Effector CD4-positive, alpha-beta T cell (primary cell): ENCODE results near the gene DOK1.
A peak's percentile ranks its signal among the peaks of the same experiment; 100 is the strongest.
"Not testable (repeated sequence)": the region's sequence is repeated elsewhere in the genome, so short reads cannot be mapped to it uniquely, and the experiment has no call there.

Experiments
- DNase-seq: peaks from one replicate; pipeline ENCODE4 v3.0.0-alpha.2; 2020

The DOK1 gene

DNA sequence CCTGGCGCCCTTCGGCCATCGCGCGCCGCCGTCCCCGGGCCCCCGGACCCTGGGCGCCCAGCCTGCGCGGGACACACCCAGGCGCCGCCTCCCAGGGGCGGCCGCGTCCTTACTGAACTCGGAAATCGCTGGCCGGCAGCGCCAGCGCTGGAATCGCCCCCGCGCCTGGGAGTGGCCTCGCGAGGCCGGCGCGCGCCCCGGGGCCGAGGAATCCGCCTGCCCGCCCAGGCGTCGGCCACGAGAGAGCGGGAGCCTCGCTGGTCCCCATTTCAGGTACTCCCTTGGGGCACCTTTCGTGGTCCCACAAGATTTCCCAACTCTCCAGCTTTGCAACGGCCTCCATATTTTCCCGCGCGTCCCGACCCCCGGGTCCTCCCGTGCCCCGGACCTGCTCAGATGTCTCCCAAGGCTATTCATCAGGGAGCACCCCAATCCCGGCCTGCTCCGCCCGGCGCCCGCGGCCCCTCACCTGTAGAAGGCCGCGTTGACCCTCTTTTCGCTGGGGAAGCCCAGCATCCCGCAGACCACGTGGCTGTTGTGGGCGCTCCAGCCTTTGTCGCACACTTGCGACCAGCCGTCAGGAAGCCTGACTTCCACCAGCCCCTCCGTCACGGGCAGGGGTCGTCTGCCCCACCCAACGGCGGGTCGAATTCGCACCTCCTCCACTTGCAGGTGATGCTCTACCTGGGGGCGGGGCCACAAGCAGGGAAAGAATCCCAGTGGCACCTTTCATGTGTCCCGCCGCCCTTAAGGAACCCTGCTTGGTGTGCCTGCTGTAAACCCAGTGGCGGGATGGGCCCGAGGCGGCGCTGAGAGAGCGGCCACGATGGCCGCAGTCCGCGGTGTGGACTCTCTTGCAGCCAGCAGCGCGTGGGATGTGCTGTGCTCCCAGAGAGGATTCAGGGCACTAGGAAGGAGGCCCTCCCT, 5.4 kb upstream of the DOK1 start:
- no peak for DNase-seq

- no peak for DNase-seq
These were observed 4.3 kb upstream of the DOK1 start for GRCh38 chr2:74550231-74550630.

DNA sequence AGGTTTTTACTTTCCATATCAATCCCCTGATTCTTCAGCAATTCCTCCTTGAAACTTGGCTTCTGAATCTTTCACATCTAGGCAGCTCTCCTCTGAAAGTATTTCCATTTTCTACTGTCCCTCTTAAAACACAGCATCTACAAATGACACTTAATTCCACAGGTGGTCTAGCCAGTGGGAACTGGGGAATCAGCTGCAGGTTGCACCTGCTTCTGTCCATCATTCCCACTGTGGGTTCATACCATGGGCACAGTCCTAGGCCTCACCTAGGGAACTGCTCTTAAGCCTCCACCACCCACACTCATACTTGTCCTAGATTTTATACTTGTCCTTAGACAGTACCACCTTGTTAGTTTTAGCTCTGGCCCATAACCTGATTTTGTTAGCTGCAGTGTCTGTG, 3.0 kb upstream of the DOK1 start:
- no peak for DNase-seq

- DNase-seq: no peak
These were observed 2.3 kb upstream of the DOK1 start for GRCh38 chr2:74551942-74552913.

- DNase-seq: no peak
These were observed 1.4 kb upstream of the DOK1 start for GRCh38 chr2:74552914-74553811.

GRCh38 chr2:74554820-74555531, 456 bp downstream of the DOK1 start:
- peak; percentile 24 for DNase-seq

- no peak for DNase-seq
These were observed 1.1 kb downstream of the DOK1 start for GRCh38 chr2:74555610-74556103.

DNA sequence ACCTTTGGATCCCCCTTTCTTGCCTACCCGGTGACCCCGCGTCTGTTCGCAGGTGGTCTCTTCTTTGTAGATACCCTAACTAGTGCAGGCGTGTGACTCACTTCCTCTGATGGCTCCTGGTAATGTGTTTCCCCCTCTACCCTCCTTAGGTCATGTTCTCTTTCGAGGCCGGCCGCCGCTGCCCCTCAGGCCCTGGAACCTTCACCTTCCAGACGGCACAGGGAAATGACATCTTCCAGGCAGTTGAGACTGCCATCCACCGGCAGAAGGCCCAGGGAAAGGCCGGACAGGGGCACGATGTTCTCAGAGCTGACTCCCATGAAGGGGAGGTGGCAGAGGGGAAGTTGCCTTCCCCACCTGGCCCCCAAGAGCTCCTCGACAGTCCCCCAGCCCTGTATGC, 1.6 kb downstream of the DOK1 start:
- DNase-seq: no peak

GRCh38 chr2:74556831-74557370, 2.4 kb downstream of the DOK1 start:
- no peak for DNase-seq

DNA sequence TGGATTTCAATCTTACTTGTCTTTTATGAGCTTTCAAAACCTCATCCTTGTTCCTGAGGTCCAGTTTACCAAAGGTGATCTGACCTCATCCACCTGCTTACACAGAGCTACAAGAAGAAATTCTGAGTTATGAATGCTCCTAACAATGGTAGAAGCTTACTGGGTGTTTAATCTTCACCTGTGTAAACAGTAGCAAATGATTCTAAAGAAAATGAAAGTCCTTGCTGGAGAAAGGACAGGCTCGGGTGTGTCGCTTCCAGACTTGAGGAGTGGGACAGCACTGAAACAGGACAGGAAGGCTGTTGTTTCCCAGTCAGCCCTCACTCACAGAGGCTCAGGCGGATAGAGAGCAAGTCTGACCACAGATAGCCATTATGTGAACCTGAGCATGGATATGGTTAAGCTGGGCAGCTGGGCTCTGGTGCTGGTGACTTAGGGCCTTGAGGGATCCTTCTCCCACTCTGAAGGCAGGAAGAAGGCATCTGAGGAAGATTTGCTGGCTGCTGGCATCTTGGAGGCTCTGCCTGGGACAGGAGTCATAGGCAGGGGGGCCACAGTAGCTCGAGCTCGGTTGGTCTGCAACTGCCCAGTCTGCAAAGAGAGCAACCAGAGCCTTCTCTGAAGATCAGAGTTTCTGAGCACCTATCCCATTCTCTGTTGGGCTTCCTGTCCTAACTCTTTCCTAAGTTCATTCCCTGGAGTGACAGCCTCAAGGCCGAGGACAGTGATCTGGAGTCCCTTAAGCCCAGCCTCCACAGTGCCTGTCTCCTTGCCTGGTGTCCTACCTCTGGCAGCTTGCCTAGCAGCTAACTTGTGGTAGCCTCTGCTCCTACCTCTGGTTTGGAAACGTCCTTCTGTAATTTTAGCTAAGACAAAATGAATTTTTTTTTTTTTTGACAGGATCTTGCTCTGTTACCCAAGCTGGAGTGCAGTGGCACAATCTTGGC, 4.0 kb downstream of the DOK1 start:
- no peak for DNase-seq

DNA sequence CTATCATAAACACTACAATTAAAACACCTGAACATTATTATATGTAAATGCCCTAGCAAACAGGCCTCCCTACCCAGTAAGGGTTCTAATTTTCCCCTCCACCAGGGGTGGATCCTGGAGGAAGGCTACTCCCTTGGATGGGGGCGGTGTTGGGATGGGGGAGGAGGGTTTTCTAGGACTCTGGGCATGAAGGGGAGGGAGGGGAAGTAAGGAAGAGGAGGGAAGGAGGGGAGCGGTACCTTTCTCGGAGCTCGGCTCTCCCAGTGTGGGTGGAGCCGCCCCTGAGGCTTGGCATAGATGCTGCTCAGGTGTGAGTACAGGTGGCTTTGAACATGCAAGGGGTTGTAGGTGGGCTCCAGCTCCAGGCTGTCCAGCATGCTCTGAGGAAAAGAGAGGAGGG, 5.4 kb downstream of the DOK1 start:
- no peak for DNase-seq

DNA sequence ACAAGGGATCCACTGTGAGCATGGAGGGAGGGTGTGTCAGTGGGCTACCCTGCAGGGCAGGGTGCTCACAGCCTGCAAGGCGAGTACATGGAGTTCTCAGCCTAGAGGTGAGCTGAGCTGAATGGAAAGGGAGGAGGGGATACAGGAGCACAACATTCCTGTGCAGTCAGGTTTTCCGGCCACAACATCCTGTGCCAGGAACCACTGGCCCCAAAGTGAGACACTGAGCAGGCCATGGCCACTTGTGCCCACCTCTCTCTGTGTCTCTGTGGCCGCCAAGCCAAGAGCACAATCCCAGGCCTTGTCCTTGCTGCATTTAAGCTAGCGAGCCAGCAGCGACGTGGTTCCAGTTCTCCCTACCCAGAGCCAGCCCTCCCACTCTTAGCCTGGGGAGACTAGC, 6.1 kb downstream of the DOK1 start:
- no peak for DNase-seq

- DNase-seq: not testable (repeated sequence)
These were observed 6.5 kb downstream of the DOK1 start for GRCh38 chr2:74561022-74561421.

DNA sequence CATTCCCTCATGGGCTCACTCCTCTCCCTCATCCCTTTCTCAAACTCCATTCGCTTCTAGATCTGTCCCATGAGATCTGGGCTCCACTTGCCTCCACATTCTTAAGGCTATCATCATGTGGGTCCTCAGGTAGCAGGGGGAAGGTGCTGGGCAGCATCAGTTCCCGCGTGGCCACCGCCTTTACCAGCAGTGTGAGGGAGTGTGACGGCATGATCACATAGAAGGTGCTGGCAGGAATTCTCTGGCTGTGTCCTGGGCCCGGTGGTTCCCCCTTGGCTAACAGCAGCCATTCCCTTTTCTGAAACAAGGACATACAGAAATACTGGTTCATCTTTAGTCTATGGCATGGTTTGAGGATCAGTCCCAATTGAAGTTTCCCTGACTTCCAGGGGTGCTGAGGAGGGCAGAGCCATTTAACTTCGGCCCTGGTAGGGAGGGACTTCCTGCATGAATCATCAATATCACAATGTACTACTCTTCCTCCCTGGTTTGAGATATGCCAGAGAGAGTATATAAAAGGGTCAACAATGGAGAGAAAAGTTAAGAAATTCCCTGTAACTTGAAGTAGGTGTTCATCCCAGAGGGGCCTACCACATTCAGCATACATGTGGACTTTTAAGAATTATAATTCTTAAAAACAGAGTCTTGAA, 7.7 kb downstream of the DOK1 start:
- DNase-seq: no peak

DNA sequence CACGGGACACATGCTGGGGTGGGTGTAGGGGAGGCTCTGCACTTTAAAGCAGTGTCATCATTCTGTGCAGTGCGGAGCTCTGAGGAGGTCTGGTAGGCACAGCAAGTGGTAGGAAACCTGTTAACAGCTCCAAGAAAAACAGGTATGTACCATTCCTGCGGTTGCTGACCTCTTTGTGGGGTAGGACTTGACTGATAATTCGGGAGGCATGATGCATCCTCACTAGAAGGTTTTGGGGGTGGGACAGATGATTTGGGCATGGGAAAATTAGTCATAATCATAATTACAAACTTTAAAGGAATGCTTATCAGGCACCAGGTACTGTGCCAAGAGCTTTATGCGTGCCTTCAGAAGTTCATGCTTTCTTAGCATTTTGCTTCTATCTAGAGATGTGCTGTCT, 9.7 kb downstream of the DOK1 start:
- DNase-seq: no peak

DNA sequence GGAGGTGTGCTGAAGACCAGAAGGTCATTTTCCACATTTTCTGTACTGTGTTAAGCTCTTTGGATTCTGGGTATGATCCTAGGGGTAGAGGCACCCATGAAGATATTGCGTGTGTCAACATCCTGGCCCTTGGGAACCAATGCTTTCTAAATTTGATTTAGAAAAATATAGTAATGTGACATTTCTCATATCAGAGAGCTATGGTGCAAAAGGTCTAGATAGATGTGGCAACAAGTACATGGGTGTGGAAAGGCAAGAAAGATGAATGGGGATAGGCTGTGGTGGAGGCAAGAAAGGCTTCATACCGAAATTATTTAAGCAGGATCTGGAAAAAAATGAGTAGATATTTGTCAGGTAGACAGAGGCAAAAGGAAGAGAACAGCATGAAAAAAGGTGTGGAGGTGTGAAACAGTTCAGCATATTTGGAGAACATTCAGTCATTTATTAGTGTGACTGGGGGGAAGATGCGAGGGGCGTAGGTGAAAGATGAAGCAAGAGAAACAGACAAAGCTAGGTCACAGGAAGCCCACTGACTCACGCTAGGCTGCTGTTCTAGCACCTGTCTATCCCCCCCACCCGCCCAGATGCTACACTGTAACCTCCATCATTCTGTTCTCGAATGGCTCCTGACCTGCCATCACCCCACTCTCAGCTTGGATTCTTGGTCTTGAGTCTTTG, 11.7 kb downstream of the DOK1 start:
- no peak for DNase-seq

GRCh38 chr2:74566754-74567085, 12.2 kb downstream of the DOK1 start:
- DNase-seq: no peak

DNA sequence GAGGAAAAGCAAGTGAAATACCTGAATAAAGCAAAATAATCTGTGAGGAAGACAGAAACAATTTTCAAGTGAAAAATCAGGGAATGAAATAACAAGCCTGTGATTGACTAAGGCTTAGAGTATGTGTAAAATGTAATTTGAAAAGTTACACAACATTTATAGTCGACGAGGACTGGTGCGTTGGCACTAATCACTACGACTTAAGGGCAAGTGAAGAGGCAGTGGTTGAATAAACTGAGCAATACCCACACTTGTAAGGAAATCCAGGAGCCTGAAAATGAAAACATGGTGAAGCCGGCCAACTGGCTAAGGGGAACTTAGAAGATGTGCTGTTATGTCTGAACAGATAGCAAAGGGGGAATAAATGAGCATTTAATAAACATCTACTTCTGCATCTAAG, 13.4 kb downstream of the DOK1 start:
- DNase-seq: no peak

DNA sequence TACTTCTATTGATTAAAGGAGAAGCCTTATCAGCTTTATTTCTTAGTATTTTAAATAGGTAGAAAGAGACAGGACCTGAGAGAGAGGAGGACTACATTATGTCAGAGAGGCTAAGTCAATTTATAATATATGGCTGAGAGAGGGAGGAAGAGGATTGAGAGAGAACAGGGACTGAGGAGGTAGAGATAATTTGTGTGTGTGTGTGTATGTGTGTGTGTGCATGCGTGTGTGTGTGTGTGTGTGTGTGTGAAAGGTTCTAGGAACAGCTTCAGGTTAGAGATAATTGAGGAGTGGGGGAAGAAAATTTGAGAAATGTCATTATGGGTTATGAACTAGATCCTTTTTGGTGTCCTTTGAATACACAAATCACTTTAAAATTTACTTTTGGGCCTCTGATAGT, 15.2 kb downstream of the DOK1 start:
- no peak for DNase-seq
